Type B pancreatic cell (in vitro differentiated cells): Measurements from ENCODE around the gene CRYGC. TPM values are rescaled to one million over a fixed set of nuclear protein-coding genes. Genes with fewer than 3 reads are reported as not detected.

ENCODE experiments used
- DNase-seq: peaks from one replicate; pipeline ENCODE4 v3.0.0; 2021; ENCODE audit warnings: mixed read lengths; ENCODE audit not compliant: unreplicated experiment; ENCODE audit errors: extremely low spot score
- H3K27ac Mint-ChIP-seq: 2 replicates; pipeline ENCODE4 v1.8.0; 2021; ENCODE audit warnings: mild to moderate bottlenecking, mixed read lengths
- H3K27me3 Mint-ChIP-seq: 2 replicates; pipeline ENCODE4 v1.8.0; 2021; ENCODE audit warnings: mixed read lengths
- H3K36me3 Mint-ChIP-seq: 2 replicates; pipeline ENCODE4 v1.8.0; 2021; ENCODE audit warnings: mixed read lengths
- H3K4me1 Mint-ChIP-seq: one replicate; pipeline ENCODE4 v1.8.0; 2021; ENCODE audit warnings: mixed read lengths; ENCODE audit not compliant: unreplicated experiment
- H3K4me3 Mint-ChIP-seq: 2 replicates; pipeline ENCODE4 v1.8.0; 2021; ENCODE audit warnings: mild to moderate bottlenecking, mixed read lengths
- H3K9me3 Mint-ChIP-seq: 2 replicates; pipeline ENCODE4 v1.8.0; 2021; ENCODE audit warnings: mixed read lengths
- CTCF ChIP-seq: fragments of 200-600 bp; sonication (generic); conservative IDR thresholded peaks from 2 replicates; pipeline ENCODE4 v1.5.0; 2021; ENCODE audit warnings: antibody characterized with exemption, mild to moderate bottlenecking
- long read RNA-seq: library from polyadenylated mRNA; unstranded; transcript quantifications from one replicate; pipeline ENCODE4 v2.0.0, GENCODE V29; 2020
- total RNA-seq: library from RNA; stranded (reverse); gene quantifications from 2 replicates; pipeline ENCODE4 v1.2.1, GENCODE V29; 2021; ENCODE audit warnings: low replicate concordance

CRYGC gene
- not detected in 2 replicates for total RNA-seq
- long read RNA-seq = 0 reads

GRCh38 chr2:208129744-208130711, at the start of gene CRYGC:
CRYGC (minus strand) TSS chr2:208129828; CDS start chr2:208129792, 36 bp downstream.
- no peak for DNase-seq
- no peaks in the 10 kb centered on the region for H3K27me3 Mint-ChIP-seq
- H3K36me3 Mint-ChIP-seq = no peaks in the 10 kb centered on the region
- TF ChIP-seq CTCF = no peak
- no peaks in the 10 kb centered on the region for H3K9me3 Mint-ChIP-seq
- peak within 1 kb of the TSS; percentile 31 for H3K27ac Mint-ChIP-seq
- peaks cover 19% of the 10 kb centered on the region for H3K4me1 Mint-ChIP-seq
- no peak within 1 kb of the TSS for H3K4me3 Mint-ChIP-seq

GRCh38 chr2:208179028-208179609, 49.5 kb upstream of the CRYGC start:
- Mint-ChIP-seq H3K4me1 (peaks cover 27% of the 10 kb centered on the region), H3K36me3 (no peaks in the 10 kb centered on the region), H3K27me3 (peaks cover 15% of the 10 kb centered on the region), H3K4me3 (no peak overlapping the region), H3K27ac (no peak overlapping the region), H3K9me3 (no peaks in the 10 kb centered on the region)
- no peak for TF ChIP-seq CTCF
- no peak for DNase-seq

- Mint-ChIP-seq H3K4me1 (peaks cover 19% of the 10 kb centered on the region), H3K4me3 (no peak overlapping the region), H3K36me3 (no peaks in the 10 kb centered on the region)
These were observed 46.2 kb upstream of the CRYGC start for GRCh38 chr2:208175840-208176153.

GRCh38 chr2:208175069-208175839, 45.6 kb upstream of the CRYGC start:
- H3K27me3 Mint-ChIP-seq = no peaks in the 10 kb centered on the region
- H3K4me3 Mint-ChIP-seq = no peak overlapping the region
- TF ChIP-seq CTCF = peak; percentile 93
- peaks cover 19% of the 10 kb centered on the region for H3K4me1 Mint-ChIP-seq
- H3K9me3 Mint-ChIP-seq = no peaks in the 10 kb centered on the region
- peak; percentile 76 for DNase-seq
- H3K27ac Mint-ChIP-seq = no peak overlapping the region
- H3K36me3 Mint-ChIP-seq = no peaks in the 10 kb centered on the region

More at GRCh38 chr2:208175840-208176153, 46.2 kb upstream of the CRYGC start:
- DNase-seq = no peak
- H3K27me3 Mint-ChIP-seq = no peaks in the 10 kb centered on the region
- no peak for TF ChIP-seq CTCF
- no peaks in the 10 kb centered on the region for H3K9me3 Mint-ChIP-seq
- H3K27ac Mint-ChIP-seq = no peak overlapping the region

GRCh38 chr2:208174144-208174543, 44.5 kb upstream of the CRYGC start:
- H3K27ac Mint-ChIP-seq = no peak overlapping the region
- H3K36me3 Mint-ChIP-seq = no peaks in the 10 kb centered on the region
- DNase-seq = no peak
- H3K4me3 Mint-ChIP-seq = no peak overlapping the region
- H3K4me1 Mint-ChIP-seq = peaks cover 13% of the 10 kb centered on the region
- no peak for TF ChIP-seq CTCF
- no peaks in the 10 kb centered on the region for H3K9me3 Mint-ChIP-seq
- H3K27me3 Mint-ChIP-seq = no peaks in the 10 kb centered on the region
